GM12878 (cell line): ENCODE data around the gene GPSM1. TPM values are rescaled to one million over a fixed set of nuclear protein-coding genes. Genes with fewer than 3 reads are reported as not detected.

Source experiments
- ATAC-seq: fragments of 200-7000 bp; cut with Tn5 transposase; 3 replicates; pipeline ENCODE4 v1.9.1; 2020; ENCODE audit warnings: mild to moderate bottlenecking, moderate library complexity
- BruUV-seq: library from RNA; stranded (reverse); fragments of 400-500 nt; replicated peaks from 2 replicates; lab custom pipeline; 2021; lab: Mats Ljungman, UMichigan
- CTCF ChIA-PET: fragments of 300-600 bp; sonication (Branson Sonifier 250); formaldehyde crosslinking; extraction: SDS; loops from one replicate; lab custom pipeline; 2021; ENCODE audit warnings: inconsistent platforms; lab: Yijun Ruan, JAX
- POLR2A ChIA-PET: fragments of 350-600 bp; formaldehyde crosslinking; extraction: SDS; loops from one replicate; lab custom pipeline; 2021; ENCODE audit warnings: inconsistent platforms; lab: Charles Lee
- RAD21 ChIA-PET: fragments of 300-600 bp; sonication (Branson Sonifier 250); formaldehyde crosslinking; loops from one replicate; lab custom pipeline; 2023; ENCODE audit warnings: antibody characterized with exemption; ENCODE audit not compliant: unreplicated experiment; lab: Charles Lee
- SMC1A ChIA-PET: fragments of 300-600 bp; sonication (Branson Sonifier 250); formaldehyde crosslinking; loops from one replicate; lab custom pipeline; 2023; ENCODE audit not compliant: unreplicated experiment, uncharacterized antibody; lab: Charles Lee
- DNase-seq: peaks from one replicate; pipeline ENCODE4 v3.0.0-alpha.2; 2011; ENCODE audit warnings: low read depth, low spot score
- FAIRE-seq: peaks from 3 replicates; lab custom pipeline; 2011; peaks lifted over from hg19 to GRCh38; lab: Jason Lieb, UNC
- H2AFZ ChIP-seq: 2 replicates; pipeline ENCODE4 v1.6.0; 2011; ENCODE audit warnings: low read depth, low read length, control low read depth; ENCODE audit not compliant: control insufficient read depth
- H3K27ac ChIP-seq: 2 replicates; pipeline ENCODE4 v1.5.1; 2011; ENCODE audit warnings: control low read depth; ENCODE audit not compliant: control insufficient read depth, insufficient read depth
- H3K27me3 ChIP-seq, 2 experiments: replicated peaks in 1 of 2; 2 replicates each; pipeline versions ENCODE4 v1.6.0 to v1.6.1; 2011; ENCODE audit warnings: low read length in 1 of 2; ENCODE audit not compliant: control insufficient read depth in 2 of 2, insufficient read depth in 2 of 2
- H3K36me3 ChIP-seq, 2 experiments: 2 replicates each; pipeline ENCODE4 v1.5.1; 2011; ENCODE audit warnings: low read length in 1 of 2; ENCODE audit not compliant: control insufficient read depth in 2 of 2, insufficient read depth in 2 of 2
- H3K4me1 ChIP-seq: 2 replicates; pipeline ENCODE4 v1.6.1; 2011; ENCODE audit warnings: mild to moderate bottlenecking, low read length, moderate library complexity, mixed read lengths; ENCODE audit not compliant: control insufficient read depth, insufficient read depth
- H3K4me2 ChIP-seq: 2 replicates; pipeline ENCODE4 v1.6.0; 2011; ENCODE audit warnings: control low read depth; ENCODE audit not compliant: control insufficient read depth, insufficient read depth
- H3K4me3 ChIP-seq: fragments of 200-600 bp; sonication (generic); 2 replicates; pipeline ENCODE4 v1.5.1; 2016
- H3K79me2 ChIP-seq: 2 replicates; pipeline ENCODE4 v1.6.0; 2011; ENCODE audit warnings: low read length; ENCODE audit not compliant: control insufficient read depth, insufficient read depth
- H3K9ac ChIP-seq: 2 replicates; pipeline ENCODE4 v1.8.0; 2011; ENCODE audit warnings: low read length, control low read depth, mixed read lengths; ENCODE audit not compliant: control insufficient read depth, insufficient read depth
- H3K9me3 ChIP-seq: replicated peaks from 3 replicates; pipeline ENCODE4 v1.5.1; 2011; ENCODE audit warnings: mild to moderate bottlenecking, low read length; ENCODE audit not compliant: control insufficient read depth, insufficient read depth
- H4K20me1 ChIP-seq: 2 replicates; pipeline ENCODE4 v1.6.0; 2011; ENCODE audit not compliant: control insufficient read depth, insufficient read depth
- BHLHE40 ChIP-seq, 2 experiments: fragments of 450-650 bp in 1 of 2; IDR thresholded peaks; 2 replicates each; pipeline ENCODE4 v1.6.1; 2011 to 2017; ENCODE audit warnings: low read depth in 2 of 2, borderline replicate concordance in 1 of 2, improper control_type of control experiment in 1 of 2, low read length in 1 of 2, mild to moderate bottlenecking in 1 of 2
- CHD2 ChIP-seq: IDR thresholded peaks from 2 replicates; pipeline ENCODE4 v1.6.1; 2011; ENCODE audit warnings: low read depth, low read length, improper control_type of control experiment, borderline replicate concordance
- E4F1 ChIP-seq: fragments of 450-650 bp; IDR thresholded peaks from 2 replicates; pipeline ENCODE4 v1.6.1; 2018; ENCODE audit warnings: borderline replicate concordance, mild to moderate bottlenecking; ENCODE audit not compliant: partially characterized antibody
- EGR1 ChIP-seq, 2 experiments: IDR thresholded peaks; 1 replicate in 1 of 2; 2 replicates in 1 of 2; pipeline ENCODE4 v1.6.1; 2011 to 2012; ENCODE audit warnings: low read depth in 2 of 2, low read length in 2 of 2, borderline replicate concordance in 1 of 2, mild to moderate bottlenecking in 1 of 2, moderate library complexity in 1 of 2
- HDAC2 ChIP-seq: fragments of 200-600 bp; sonication (generic); IDR thresholded peaks from 2 replicates; pipeline ENCODE4 v1.6.1; 2017
- IKZF1 ChIP-seq: fragments of 450-650 bp; conservative IDR thresholded peaks from 2 replicates; pipeline ENCODE4 v1.6.1; 2017; ENCODE audit warnings: antibody characterized with exemption, mild to moderate bottlenecking
- MTA2 ChIP-seq: fragments of 450-650 bp; IDR thresholded peaks from 2 replicates; pipeline ENCODE4 v1.6.1; 2016; ENCODE audit warnings: low read depth, mild to moderate bottlenecking, moderate library complexity
- MYB ChIP-seq: fragments of 150-350 bp; IDR thresholded peaks from 2 replicates; pipeline ENCODE4 v1.6.1; 2014; ENCODE audit warnings: mild to moderate bottlenecking, low read depth, low read length, borderline replicate concordance
- MYC ChIP-seq: IDR thresholded peaks from 2 replicates; pipeline ENCODE4 v1.6.1; 2011; ENCODE audit warnings: mild to moderate bottlenecking, low read length, moderate library complexity, inconsistent platforms; ENCODE audit not compliant: insufficient read depth, insufficient replicate concordance, insufficient read length, severe bottlenecking
- POU2F2 ChIP-seq: IDR thresholded peaks from 3 replicates; pipeline ENCODE4 v1.6.1; 2011; ENCODE audit warnings: low read depth, mild to moderate bottlenecking, low read length, borderline replicate concordance
- SIN3A ChIP-seq: IDR thresholded peaks from 2 replicates; pipeline ENCODE4 v1.6.1; 2012; ENCODE audit warnings: low read depth, low read length, improper control_type of control experiment
- SKIL ChIP-seq: fragments of 450-650 bp; IDR thresholded peaks from 2 replicates; pipeline ENCODE4 v1.6.1; 2017; ENCODE audit warnings: mild to moderate bottlenecking, low read depth, inconsistent platforms; ENCODE audit not compliant: poor library complexity, severe bottlenecking
- SMAD1 ChIP-seq: fragments of 450-650 bp; IDR thresholded peaks from 2 replicates; pipeline ENCODE4 v1.6.1; 2018; ENCODE audit warnings: mild to moderate bottlenecking, low read depth; ENCODE audit not compliant: partially characterized antibody
- SREBF2 ChIP-seq: IDR thresholded peaks from 2 replicates; pipeline ENCODE4 v1.6.1; 2012; ENCODE audit warnings: mild to moderate bottlenecking, low read length
- ZNF592 ChIP-seq: fragments of 450-650 bp; IDR thresholded peaks from 2 replicates; pipeline ENCODE4 v1.6.1; 2017; ENCODE audit warnings: mild to moderate bottlenecking, moderate library complexity
- WGBS: methylation state at CpG from one replicate; pipeline ENCODE4 v1.1.6; 2016; ENCODE audit warnings: low lambda C conversion rate; ENCODE audit not compliant: insufficient replicate concordance, insufficient coverage; ENCODE audit errors: missing lambda C conversion rate; 5-methylcytosine and 5-hydroxymethylcytosine counted together
- in situ Hi-C: fragments of 300-500 bp; cut with MboI; formaldehyde crosslinking; loops from 9 replicates; pipeline ENCODE4 v1.14.3; 2018; ENCODE audit warnings: mixed read lengths
- intact Hi-C: fragments of 100-400 bp; cut with micrococcal nuclease; formaldehyde crosslinking; loops from one replicate; pipeline ENCODE4 v1.14.2; 2022; ENCODE audit not compliant: unreplicated experiment
- polyA plus RNA-seq, 11 experiments: library from polyadenylated mRNA; depleted of rRNA in 4 of 11; unstranded in 6 of 11; stranded (reverse) in 5 of 11; fragments of >200 nt; fragmentation: Nextera tagmentation in 4 of 11; fragmentation: Illumina TruSeq in 1 of 11; extraction: Ambion mirVana in 4 of 11; extraction: Trizol in 1 of 11; gene quantifications; 1 replicate in 1 of 11; 2 replicates in 10 of 11; pipeline versions ENCODE4 v1.2.1 to v1.2.3, GENCODE V29; 2011 to 2016; ENCODE audit warnings: inconsistent platforms in 2 of 11, missing spikeins in 2 of 11, low read depth in 1 of 11
- total RNA-seq, 4 experiments: library from RNA; depleted of rRNA in 3 of 4; stranded (reverse); fragments of >200 nt in 3 of 4; fragmentation: Illumina TruSeq in 1 of 4; extraction: Trizol in 1 of 4; gene quantifications; 2 replicates each; pipeline versions ENCODE4 v1.2.1 to v1.2.3, GENCODE V29; 2013 to 2021

GPSM1 gene
- total and polyA plus RNA-seq, 10 of the 15 experiments (the other 5 are each of a cell fraction or from before 2014, with no cell fraction given), result 0.04 to 0.10 (median 0.10) TPM; not detected in 7

GRCh38 chr9:136402067-136402466 is 74.7 kb downstream of the GPSM1 start:
- Histone ChIP-seq H3K4me2 (no peak overlapping the region), H2AFZ (no peak overlapping the region), H3K27me3 (no peaks in the 10 kb centered on the region), H4K20me1 (no peaks in the 10 kb centered on the region), H3K9ac (no peak overlapping the region), H3K4me1 (peaks cover 38% of the 10 kb centered on the region), H3K27ac (no peak overlapping the region), H3K36me3 (peaks cover 8 to 16% of the 10 kb centered on the region in 2 experiments; a peak in 3 of 4 replicates), H3K9me3 (no peaks in the 10 kb centered on the region), H3K4me3 (no peak overlapping the region), H3K79me2 (peaks cover 30% of the 10 kb centered on the region)
- FAIRE-seq (no peak), ATAC-seq (no peak), DNase-seq (no peak)
- WGBS, result 92% methylated on average over 13 of the region's 13 CpGs
- ChIA-PET CTCF (interaction anchor here (1.0 to 2.3 kb wide), 4 partner anchors 39 to 90 kb away, joined by 3 to 10 read pairs (median 6); partner anchors contain the start of gene DNLZ), SMC1A (no interaction called here), POLR2A (interaction anchor here (2.4 kb wide), 1 partner anchor 7 kb away, joined by 11 read pairs; the partner anchor contains the start of genes ENTR1 and PMPCA), RAD21 (interaction anchor here (1.0 to 1.7 kb wide), 2 partner anchors 8 to 39 kb away, joined by 3 to 6 read pairs; partner anchors contain the start of gene DNLZ)
- BruUV-seq, result no TSS peak
- in situ Hi-C loops, result no loop called here
- intact Hi-C loops, result no loop called here
- TF ChIP-seq MYC, result no peak
- no peak for TF ChIP-seq SMAD1
- no peak for TF ChIP-seq MYB
- TF ChIP-seq E4F1, result no peak
- TF ChIP-seq ZNF592, result no peak
- TF ChIP-seq SKIL, result no peak
- no peak for TF ChIP-seq HDAC2
- no peak for TF ChIP-seq POU2F2
- no peak for TF ChIP-seq IKZF1
- no peak for TF ChIP-seq CHD2
- TF ChIP-seq MTA2, result no peak
- no peak for TF ChIP-seq BHLHE40 (IDR thresholded peaks at IDR 0.05; ENCODE audit: borderline replicate concordance in 1 of 2, low read depth in 2 of 2, low read length in 1 of 2)
- no peak for TF ChIP-seq EGR1 (IDR thresholded peaks at IDR 0.05; ENCODE audit: borderline replicate concordance in 1 of 2, low read depth in 2 of 2, low read length in 2 of 2)
- TF ChIP-seq SIN3A, result no peak
- no peak for TF ChIP-seq SREBF2
